GM06990 (cell line): Measurements from ENCODE around the gene WT1.

Source experiments
- DNase-seq: peaks from one replicate; pipeline ENCODE4 v3.0.0-alpha.2; 2011; ENCODE audit not compliant: insufficient read length; ENCODE audit errors: extremely low read depth
- H3K27me3 ChIP-seq: replicated peaks from 2 replicates; pipeline ENCODE4 v1.6.0; 2011; ENCODE audit warnings: low read length; ENCODE audit not compliant: control insufficient read depth, insufficient read depth
- H3K36me3 ChIP-seq: 2 replicates; pipeline ENCODE4 v1.5.1; 2011; ENCODE audit warnings: low read length; ENCODE audit not compliant: control insufficient read depth, insufficient read depth
- H3K4me3 ChIP-seq: replicated peaks from 2 replicates; pipeline ENCODE4 v1.5.1; 2011; ENCODE audit warnings: low read depth, mild to moderate bottlenecking, control low read depth, low read length
- CTCF ChIP-seq: IDR thresholded peaks from 2 replicates; pipeline ENCODE4 v1.5.1; 2011; ENCODE audit warnings: low read length, control low read depth, mild to moderate bottlenecking, inconsistent platforms; ENCODE audit not compliant: insufficient read depth, poor library complexity, severe bottlenecking

Gene WT1

GRCh38 chr11:32437495-32438345 lies 2.4 kb upstream of the WT1 start:
- no peaks in the 10 kb centered on the region; the same call in none of the 2 replicates for H3K27me3 ChIP-seq

GRCh38 chr11:32436751-32437494 lies 1.6 kb upstream of the WT1 start:
- H3K27me3 ChIP-seq = no peaks in the 10 kb centered on the region; the same call in none of the 2 replicates
- no peaks in the 10 kb centered on the region for H3K36me3 ChIP-seq
- no peak for TF ChIP-seq CTCF
- no peak for DNase-seq
- no peak overlapping the region for H3K4me3 ChIP-seq

More at GRCh38 chr11:32437495-32438345, 2.4 kb upstream of the WT1 start:
- no peaks in the 10 kb centered on the region for H3K36me3 ChIP-seq
- no peak for TF ChIP-seq CTCF
- H3K4me3 ChIP-seq = no peak overlapping the region
- no peak for DNase-seq

- Histone ChIP-seq H3K4me3 (no peak overlapping the region), H3K27me3 (no peaks in the 10 kb centered on the region; the same call in none of the 2 replicates), H3K36me3 (no peaks in the 10 kb centered on the region)
- no peak for TF ChIP-seq CTCF
- no peak for DNase-seq
These were observed 807 bp upstream of the WT1 start for GRCh38 chr11:32435942-32436750.

DNA sequence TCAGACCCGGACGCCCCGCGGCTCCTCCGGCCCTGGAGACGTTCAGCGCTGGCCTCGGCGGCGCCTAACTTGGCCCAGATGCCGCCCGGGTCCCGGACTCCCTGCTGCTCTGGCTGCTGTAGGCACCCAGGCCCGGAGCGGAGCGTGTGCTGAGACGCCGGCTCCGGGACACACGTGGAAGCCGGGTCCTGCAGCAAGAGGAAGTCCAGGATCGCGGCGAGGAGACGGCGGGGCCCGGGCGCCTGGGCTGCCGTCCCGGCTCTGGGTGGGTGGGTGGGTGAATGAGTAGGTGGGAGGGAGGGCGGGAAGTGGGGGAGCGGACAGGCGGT lies 223 bp downstream of the WT1 start:
- DNase-seq = no peak
- H3K27me3 ChIP-seq = no peaks in the 10 kb centered on the region; the same call in 1 of the 2 replicates
- H3K36me3 ChIP-seq = no peaks in the 10 kb centered on the region
- no peak for TF ChIP-seq CTCF
- H3K4me3 ChIP-seq = no peak overlapping the region

DNA sequence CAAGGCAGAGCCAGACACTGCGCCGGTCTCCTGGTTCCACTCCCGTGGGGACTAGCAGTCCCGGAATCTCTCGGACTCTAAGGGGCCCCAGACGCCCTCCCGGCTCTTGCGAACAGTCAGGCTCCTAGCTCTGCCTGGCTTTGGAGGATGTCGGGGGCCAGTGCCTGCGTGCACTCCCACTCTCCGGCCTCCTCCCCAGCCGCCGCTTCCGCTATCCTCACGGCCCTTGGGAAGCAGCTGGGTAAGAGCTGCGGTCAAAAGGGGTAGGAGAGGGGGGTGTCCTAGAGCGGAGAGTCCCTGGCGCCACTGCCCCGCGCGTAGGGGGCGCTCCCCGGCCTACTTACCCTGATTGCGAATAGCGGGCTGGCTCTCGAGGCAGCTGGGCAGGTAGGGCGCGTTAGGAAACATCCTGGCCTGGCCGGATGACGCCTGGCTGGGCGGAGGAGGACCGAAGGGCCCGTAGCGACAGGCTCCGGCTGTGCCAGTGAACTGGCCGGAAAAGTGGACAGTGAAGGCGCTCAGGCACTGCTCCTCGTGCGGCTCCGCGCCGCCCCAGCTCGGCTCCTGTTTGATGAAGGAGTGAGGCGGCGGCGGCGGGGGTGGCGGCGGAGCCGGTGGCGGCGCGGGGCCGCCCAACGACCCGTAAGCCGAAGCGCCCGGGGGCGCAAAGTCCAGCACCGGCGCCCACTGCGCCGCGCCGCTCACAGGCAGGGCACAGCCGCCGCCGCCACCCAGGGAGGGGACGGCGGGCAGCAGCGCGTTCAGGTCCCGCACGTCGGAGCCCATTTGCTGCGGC lies 785 bp downstream of the WT1 start:
- Histone ChIP-seq H3K4me3 (no peak overlapping the region), H3K27me3 (no peaks in the 10 kb centered on the region; the same call in 1 of the 2 replicates), H3K36me3 (no peaks in the 10 kb centered on the region)
- TF ChIP-seq CTCF = peak; percentile 13
- DNase-seq = no peak
